Brain microvascular endothelial cell (primary cell): Measurements from ENCODE around the gene NDUFS2.
A peak's percentile ranks its signal among the peaks of the same experiment; 100 is the strongest.

Experiments
- DNase-seq: peaks from one replicate; pipeline ENCODE4 v3.0.0-alpha.2; 2020
- H3K27ac ChIP-seq: fragments of 250-450 bp; sonication (Bioruptor Pico); 2 replicates; pipeline ENCODE4 v1.5.1; 2020; ENCODE audit warnings: mild to moderate bottlenecking, moderate library complexity
- H3K27me3 ChIP-seq: fragments of 250-450 bp; sonication (Bioruptor Pico); replicated peaks from 2 replicates; pipeline ENCODE4 v1.5.1; 2020; ENCODE audit warnings: mild to moderate bottlenecking
- H3K36me3 ChIP-seq: fragments of 250-450 bp; sonication (Bioruptor Pico); replicated peaks from 2 replicates; pipeline ENCODE4 v1.5.1; 2020; ENCODE audit warnings: mild to moderate bottlenecking
- H3K4me3 ChIP-seq: 2 replicates; pipeline ENCODE4 v1.5.1; 2011; ENCODE audit warnings: low read depth, mild to moderate bottlenecking, control low read depth, low read length, moderate library complexity
- in situ Hi-C: cut with HindIII; loops from 2 replicates; pipeline ENCODE4 v1.10.0; 2017; ENCODE audit warnings: low sequenced_read_pairs, low pct_ligation_motif_present
- TF ChIP-seq, protein P1 (sequence below): IDR thresholded peaks from 2 replicates; pipeline ENCODE4 v1.5.1; 2011; ENCODE audit warnings: low read depth, mild to moderate bottlenecking, moderate library complexity, low read length, control low read depth, inconsistent platforms; ENCODE audit errors: missing control alignments

Gene NDUFS2

DNA sequence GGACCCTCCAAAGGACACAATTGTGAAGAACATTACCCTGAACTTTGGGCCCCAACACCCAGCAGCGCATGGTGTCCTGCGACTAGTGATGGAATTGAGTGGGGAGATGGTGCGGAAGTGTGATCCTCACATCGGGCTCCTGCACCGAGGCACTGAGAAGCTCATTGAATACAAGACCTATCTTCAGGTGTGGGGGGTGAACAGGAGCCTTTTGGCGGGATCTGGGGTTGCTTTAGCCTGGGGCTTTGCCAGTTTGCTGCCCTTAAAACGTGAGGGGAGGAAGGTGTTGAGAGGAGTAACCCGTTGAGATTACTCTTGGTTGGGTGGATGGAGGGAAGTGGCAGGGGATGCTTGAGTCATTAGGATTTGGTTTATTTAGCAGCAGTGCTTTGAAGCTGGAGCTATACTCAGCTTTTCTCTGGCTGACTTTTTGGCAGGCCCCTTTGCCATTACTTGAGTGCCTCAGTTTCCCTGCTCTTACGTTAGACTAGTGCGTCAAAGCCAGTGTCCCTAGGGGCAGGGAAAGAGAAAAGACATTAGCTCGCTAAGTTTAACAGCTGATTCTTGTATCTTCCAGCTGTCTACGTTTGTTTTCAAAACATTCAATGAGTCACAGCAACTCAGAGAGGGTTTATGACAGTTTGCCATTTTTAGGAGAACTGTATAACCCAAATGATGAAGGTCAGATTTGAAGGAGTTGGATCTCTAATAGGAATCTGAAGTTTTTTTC, 4.4 kb downstream of the NDUFS2 start:
- peak; percentile 28 for DNase-seq
- peaks cover 58% of the 10 kb centered on the region for H3K36me3 ChIP-seq
- no peak overlapping the region for H3K4me3 ChIP-seq
- in situ Hi-C loops = loop anchor here (25.0 kb wide), 1 partner anchor 181 kb away; no protein-coding TSS in a partner anchor
- H3K27ac ChIP-seq = peak overlapping the region; percentile 53
- no peaks in the 10 kb centered on the region for H3K27me3 ChIP-seq
- TF ChIP-seq, protein P1, sequence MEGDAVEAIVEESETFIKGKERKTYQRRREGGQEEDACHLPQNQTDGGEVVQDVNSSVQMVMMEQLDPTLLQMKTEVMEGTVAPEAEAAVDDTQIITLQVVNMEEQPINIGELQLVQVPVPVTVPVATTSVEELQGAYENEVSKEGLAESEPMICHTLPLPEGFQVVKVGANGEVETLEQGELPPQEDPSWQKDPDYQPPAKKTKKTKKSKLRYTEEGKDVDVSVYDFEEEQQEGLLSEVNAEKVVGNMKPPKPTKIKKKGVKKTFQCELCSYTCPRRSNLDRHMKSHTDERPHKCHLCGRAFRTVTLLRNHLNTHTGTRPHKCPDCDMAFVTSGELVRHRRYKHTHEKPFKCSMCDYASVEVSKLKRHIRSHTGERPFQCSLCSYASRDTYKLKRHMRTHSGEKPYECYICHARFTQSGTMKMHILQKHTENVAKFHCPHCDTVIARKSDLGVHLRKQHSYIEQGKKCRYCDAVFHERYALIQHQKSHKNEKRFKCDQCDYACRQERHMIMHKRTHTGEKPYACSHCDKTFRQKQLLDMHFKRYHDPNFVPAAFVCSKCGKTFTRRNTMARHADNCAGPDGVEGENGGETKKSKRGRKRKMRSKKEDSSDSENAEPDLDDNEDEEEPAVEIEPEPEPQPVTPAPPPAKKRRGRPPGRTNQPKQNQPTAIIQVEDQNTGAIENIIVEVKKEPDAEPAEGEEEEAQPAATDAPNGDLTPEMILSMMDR = no peak

- H3K27me3 ChIP-seq = no peaks in the 10 kb centered on the region
- H3K36me3 ChIP-seq = peaks cover 64% of the 10 kb centered on the region
- no peak overlapping the region for H3K4me3 ChIP-seq
- TF ChIP-seq, protein P1 = no peak
- in situ Hi-C loops = loop anchor here (25.0 kb wide), 1 partner anchor 180 kb away; no protein-coding TSS in a partner anchor
- DNase-seq = peak; percentile 85
- peak overlapping the region; percentile 53 for H3K27ac ChIP-seq
These were observed 5.0 kb downstream of the NDUFS2 start for GRCh38 chr1:161207173-161207572.

DNA sequence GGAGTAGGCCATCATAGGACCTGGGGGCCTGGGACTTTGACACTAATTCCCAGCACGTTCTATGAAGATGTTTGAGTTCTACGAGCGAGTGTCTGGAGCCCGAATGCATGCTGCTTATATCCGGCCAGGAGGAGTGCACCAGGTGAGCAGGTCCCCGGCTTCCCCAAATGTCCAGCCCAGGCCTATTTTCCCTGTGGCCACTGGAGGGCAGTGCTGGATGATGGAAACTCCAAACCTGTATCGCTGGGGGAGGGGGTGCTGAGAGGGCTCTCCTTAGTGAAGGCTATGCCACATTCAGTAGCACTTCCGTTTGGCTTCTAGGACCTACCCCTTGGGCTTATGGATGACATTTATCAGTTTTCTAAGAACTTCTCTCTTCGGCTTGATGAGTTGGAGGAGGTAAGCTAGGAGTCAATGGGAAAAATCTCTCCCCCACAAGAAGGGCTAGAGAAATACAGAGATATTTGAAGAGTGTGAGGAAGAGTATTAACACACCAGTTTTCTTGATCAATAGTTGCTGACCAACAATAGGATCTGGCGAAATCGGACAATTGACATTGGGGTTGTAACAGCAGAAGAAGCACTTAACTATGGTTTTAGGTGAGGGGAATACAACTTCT, 7.7 kb downstream of the NDUFS2 start:
- Histone ChIP-seq H3K4me3 (no peak overlapping the region), H3K27ac (no peak overlapping the region), H3K36me3 (peaks cover 77% of the 10 kb centered on the region), H3K27me3 (no peaks in the 10 kb centered on the region)
- DNase-seq = peak; percentile 59
- in situ Hi-C loops = loop anchor here (25.0 kb wide), 1 partner anchor 177 kb away; no protein-coding TSS in a partner anchor
- TF ChIP-seq, protein P1 = peak; percentile 94

DNA sequence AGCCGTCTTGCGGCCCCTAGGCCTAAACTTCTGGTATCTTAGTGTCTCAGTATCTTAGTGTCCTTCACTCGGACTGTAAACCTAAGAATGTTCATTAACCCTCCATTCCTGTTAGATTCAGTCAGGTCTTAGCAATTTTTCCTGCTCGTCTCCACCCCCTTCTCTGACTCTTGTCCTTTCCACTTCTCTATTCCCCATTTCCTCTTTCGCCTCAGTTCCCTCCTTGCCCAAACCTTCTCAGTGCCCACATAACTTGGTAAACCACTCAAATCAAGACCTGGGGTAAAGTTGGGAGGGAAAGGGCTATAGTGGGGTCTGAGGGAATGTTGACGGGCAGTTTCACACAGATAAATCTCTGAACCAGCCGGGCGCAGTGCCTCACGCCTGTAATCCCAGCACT, 12.2 kb downstream of the NDUFS2 start:
- in situ Hi-C loops = loop anchor here (25.0 kb wide), 1 partner anchor 173 kb away; no protein-coding TSS in a partner anchor
- Histone ChIP-seq H3K36me3 (peaks cover 59% of the 10 kb centered on the region), H3K4me3 (no peak overlapping the region), H3K27me3 (no peaks in the 10 kb centered on the region), H3K27ac (no peak overlapping the region)
- TF ChIP-seq, protein P1 = no peak
- DNase-seq = no peak

- Histone ChIP-seq H3K27me3 (no peaks in the 10 kb centered on the region), H3K4me3 (no peak within 1 kb of the TSS), H3K27ac (no peak within 1 kb of the TSS), H3K36me3 (peaks cover 53% of the 10 kb centered on the region)
- TF ChIP-seq, protein P1 = no peak
- in situ Hi-C loops = loop anchor here (25.0 kb wide), 1 partner anchor 172 kb away; no protein-coding TSS in a partner anchor
- DNase-seq = no peak
These were observed 12.9 kb downstream of the NDUFS2 start, which contains the start of gene FCER1G for GRCh38 chr1:161215076-161215475. Gene FCER1G, plus strand, starts transcription at chr1:161215295. Its CDS starts 27 bp downstream, at chr1:161215322.
